ENCODE data around the gene RNF144B.

GRCh38 chr6:18495236-18495635 lies 108.1 kb downstream of the RNF144B start:
- TF ChIP-seq EZH2 (IDR thresholded peaks at IDR 0.05; ENCODE audit: low read length, missing control alignments) (no peak), CTCF (conservative IDR thresholded peaks at IDR 0.05 in 1 of 2, IDR thresholded peaks at IDR 0.05 in 1 of 2; ENCODE audit: low read depth in 1 of 2, low read length in 2 of 2) (no peak)

All from fibroblast of lung (primary cell).